GM19328 (cell line): ENCODE measurements around the gene PIGH.

Experiments used
- ATAC-seq: cut with Tn5 transposase; IDR thresholded peaks from one replicate; pipeline ENCODE4 v1.9.1; 2021; ENCODE audit warnings: mild to moderate bottlenecking, moderate library complexity; ENCODE audit not compliant: unreplicated experiment

The PIGH gene

GRCh38 chr14:67575684-67576083 is 24.4 kb downstream of the PIGH start:
- ATAC-seq = no peak

DNA sequence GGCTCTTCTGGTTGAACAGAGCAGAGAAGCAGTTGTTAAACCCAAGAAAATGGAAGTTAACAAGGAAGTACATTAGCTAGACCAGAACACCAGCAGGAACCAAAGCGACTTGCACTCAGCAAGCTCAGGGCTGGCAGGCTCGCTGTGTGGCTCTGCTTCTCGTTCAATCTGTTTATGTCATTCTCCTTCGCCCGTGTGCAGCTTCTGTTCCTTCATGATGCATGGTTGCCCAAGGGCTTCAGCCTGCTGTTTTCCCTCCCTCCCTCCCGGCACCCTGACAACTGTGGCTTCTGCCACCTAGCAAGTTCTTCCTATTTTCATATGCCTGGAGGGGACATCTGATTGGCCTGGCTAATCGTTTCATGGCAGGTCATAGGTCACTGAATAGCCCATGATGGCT is 25.3 kb downstream of the PIGH start:
- no peak for ATAC-seq

- ATAC-seq = no peak
Observed at GRCh38 chr14:67574156-67574555, 25.9 kb downstream of the PIGH start.

DNA sequence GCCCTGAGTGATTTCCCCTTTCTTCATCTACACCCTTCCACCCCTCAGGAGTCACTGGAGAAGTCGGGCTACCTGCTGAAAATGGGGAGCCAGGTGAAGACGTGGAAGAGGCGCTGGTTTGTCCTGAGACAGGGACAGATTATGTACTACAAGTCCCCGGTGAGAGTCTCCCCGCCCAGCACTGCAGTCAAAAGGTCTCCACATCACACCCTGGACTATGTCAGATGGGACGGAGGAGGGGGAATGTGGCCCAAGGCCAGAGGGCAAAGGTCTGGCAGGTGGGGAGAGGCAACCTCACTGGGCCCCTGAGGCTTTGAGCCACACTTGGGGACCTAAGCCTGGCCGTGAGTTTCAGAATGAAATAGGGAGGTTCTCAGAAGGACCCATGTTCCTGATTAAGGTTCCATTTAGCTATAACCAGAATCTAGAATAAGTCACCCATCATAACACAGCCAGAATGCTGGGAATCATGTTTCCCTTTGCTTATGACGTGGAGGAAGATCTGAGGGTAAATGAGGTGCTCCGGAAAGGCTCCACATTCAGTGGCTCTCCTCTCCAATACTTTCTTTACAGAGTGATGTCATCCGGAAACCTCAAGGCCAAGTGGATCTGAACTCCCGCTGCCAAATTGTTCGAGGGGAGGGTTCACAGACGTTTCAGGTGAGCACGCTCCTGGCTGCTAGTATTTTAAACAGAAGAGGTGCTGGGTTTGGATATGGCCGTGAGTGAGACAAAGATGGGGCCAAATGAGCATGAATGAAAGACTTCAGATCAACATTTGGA is 26.6 kb downstream of the PIGH start:
- no peak for ATAC-seq

GRCh38 chr14:67572608-67573007 is 27.5 kb downstream of the PIGH start:
- no peak for ATAC-seq

DNA sequence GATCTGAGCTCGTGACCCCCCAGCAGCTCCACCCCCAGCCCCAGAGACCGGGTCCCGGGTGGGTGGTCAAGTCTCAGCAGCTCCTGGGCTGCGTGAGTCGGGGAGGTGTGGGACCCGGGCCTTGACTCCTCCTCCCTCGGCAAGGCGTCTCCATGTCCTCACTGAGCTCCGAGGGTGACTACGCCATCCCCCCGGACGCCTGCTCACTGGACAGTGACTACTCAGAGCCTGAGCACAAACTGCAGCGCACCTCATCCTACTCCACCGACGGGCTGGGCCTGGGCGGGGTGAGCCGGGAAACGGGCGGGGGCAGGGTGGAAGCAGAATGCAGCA is 28.1 kb downstream of the PIGH start:
- no peak for ATAC-seq

- ATAC-seq = no peak
Observed at GRCh38 chr14:67571275-67571990, 28.6 kb downstream of the PIGH start.

GRCh38 chr14:67570453-67570852 is 29.6 kb downstream of the PIGH start:
- no peak for ATAC-seq

GRCh38 chr14:67569651-67570290 is 30.3 kb downstream of the PIGH start:
- no peak for ATAC-seq

GRCh38 chr14:67569011-67569650 is 30.9 kb downstream of the PIGH start:
- no peak for ATAC-seq

GRCh38 chr14:67567654-67568053 is 32.4 kb downstream of the PIGH start:
- ATAC-seq = no peak

GRCh38 chr14:67566908-67567307 is 33.2 kb downstream of the PIGH start:
- ATAC-seq = no peak

DNA sequence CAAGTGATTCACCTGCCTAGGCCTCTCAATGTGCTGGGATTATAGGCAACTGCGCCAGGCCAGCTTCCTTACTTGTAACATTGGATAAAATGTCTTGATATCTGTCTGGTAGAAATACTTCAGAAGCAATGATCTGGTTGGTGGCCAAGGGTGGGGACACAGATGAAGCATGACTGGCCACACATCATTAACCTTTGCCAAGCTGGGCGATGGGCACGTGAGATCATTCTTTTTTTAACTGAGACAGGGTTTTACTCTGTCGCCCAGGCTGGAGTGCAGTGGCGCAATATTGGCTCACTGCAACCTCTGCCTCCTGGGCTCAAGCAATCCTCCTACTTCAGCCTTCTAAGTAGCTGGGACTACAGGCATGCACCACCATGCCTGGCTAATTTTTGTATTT is 35.8 kb downstream of the PIGH start:
- no peak for ATAC-seq

DNA sequence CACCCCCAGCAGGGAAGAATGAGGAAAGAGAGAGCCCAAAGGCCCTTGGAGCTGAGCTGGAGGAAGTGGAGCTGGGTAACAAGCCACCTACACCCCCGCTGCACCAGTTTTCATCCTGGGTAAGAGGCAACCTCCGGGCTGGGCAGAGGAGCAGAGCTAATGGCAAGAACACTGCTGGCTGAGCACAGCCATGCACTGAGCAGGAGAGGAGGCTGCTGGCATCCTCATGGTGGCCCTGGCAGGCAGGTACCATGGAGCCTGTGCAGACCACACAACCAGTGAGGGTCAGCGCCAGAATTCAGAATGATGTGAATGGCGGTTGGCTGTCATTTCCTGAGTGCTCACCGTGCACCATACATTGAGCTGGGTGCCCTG is 37.3 kb downstream of the PIGH start:
- ATAC-seq = no peak

DNA sequence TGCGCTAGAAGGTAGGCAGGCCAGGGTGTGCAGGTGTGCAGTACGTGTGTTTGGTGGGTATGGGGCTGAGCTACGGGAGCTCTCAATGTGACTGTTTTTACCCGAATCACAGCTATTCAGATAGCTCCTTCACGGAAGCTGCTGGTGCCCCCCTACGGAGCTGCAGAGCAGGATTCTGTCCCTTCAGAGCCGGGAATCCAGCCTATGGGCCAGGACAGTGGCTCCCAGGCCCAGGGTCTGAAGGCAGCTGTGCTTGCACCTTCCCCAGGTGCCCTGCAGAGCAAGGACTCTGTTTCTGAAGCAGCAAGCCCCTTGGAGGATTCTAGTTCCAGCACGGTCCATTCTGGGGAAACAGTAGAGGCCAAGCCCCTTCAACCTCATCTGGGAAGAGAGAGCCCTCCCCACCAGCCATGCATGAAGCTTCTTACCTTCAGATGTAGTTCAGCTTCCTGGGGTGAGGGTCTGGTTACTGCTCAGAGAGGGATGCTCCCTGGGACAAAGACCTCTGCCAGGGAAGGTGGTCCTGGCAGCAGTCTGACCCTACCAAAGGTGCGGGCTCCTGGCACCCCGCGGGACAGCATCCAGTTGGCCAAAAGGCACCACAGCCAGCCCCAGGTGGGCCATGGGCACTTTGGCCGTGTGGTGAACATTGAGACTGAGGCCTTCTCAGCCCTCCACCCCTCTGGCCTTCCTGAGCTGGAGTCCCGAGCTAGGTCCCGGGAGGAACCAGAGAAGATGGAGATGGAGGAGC is 37.9 kb downstream of the PIGH start:
- ATAC-seq = no peak

- ATAC-seq = no peak
Observed at GRCh38 chr14:67559639-67560038, 40.4 kb downstream of the PIGH start.

DNA sequence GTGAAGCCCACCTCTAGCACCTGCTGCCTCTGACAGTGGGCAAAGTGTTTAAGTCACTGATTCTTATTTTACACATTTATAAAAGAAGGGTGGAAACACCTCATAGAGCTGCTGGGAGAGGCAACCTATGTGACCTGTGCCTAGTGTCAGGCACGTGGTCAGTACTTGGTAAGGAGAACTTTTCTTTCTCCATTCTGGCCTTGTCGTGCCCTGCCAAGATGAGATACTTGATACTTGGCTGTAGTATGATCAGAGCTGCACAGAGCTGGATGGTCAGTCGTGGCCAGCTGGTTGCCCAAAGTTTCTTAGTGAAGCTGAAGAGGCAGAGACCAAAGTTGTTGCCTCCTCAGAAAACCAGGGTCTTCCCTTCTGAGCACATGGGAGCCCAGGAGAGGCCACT is 42.4 kb downstream of the PIGH start:
- ATAC-seq = no peak

DNA sequence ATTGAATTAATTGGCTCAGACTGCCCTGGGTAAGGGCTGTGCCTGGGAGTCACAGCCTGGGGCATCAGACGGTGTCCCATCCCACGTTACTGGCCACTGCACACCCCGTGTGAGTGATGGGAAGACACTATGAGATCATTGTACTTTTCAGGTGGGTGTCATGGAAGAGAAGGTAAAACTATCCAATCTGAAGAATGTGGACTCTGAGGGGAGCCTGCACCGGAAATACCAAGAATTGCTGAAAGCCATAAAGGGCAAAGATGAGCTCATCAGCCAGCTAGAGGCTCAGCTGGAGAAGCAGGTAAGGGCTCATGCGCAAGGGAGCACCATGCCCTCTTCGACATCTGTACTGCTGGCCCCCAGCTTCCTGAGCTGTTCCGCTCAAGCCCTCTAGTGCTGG is 43.0 kb downstream of the PIGH start:
- ATAC-seq = no peak

DNA sequence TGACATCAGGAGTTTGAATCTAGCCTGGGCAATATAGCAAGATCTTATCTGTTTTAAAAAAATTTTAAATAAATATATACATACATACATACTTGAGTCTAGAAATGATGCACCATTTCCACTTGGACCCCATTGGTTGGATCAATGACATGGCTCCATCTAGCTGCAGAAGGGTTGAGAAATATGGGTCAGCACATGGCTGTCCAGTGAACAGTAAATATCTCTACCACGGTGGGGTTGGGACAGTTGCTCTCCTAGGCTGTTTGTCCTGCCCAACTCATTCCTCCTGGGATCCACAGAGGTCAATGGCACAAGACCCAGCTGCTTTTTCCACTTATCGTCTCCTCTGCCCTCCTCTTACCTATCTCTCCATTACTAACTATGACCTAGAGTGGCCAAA is 43.4 kb downstream of the PIGH start:
- no peak for ATAC-seq

GRCh38 chr14:67555518-67556090 is 44.5 kb downstream of the PIGH start:
- no peak for ATAC-seq

DNA sequence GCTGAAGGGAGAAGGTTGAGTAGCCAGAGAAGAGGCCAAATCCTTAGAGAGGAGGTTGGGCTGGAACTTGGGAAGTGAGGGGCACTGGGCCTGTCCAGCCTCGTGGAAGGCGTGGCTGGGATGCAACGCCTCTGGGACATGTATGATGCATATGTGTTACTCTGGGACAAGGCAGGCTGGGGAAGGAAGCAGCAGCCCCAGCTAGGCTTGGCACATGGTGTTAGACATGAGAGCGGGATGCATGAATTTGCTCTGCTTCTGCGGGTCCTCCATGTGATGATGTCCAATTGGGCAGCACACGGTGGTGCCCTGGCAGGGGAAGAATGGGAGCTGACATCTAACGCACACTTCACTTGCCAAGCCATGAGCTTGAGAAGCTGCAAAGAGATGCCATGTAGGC is 45.7 kb downstream of the PIGH start:
- ATAC-seq = no peak
